GM21825 (cell line): ENCODE measurements around the gene CALB2.
"Not testable (repeated sequence)": the region's sequence is repeated elsewhere in the genome, so short reads cannot be mapped to it uniquely, and the experiment has no call there.

Experiments
- ATAC-seq: cut with Tn5 transposase; IDR thresholded peaks from one replicate; pipeline ENCODE4 v1.9.1; 2021; ENCODE audit warnings: mild to moderate bottlenecking, moderate library complexity; ENCODE audit not compliant: unreplicated experiment

The CALB2 gene

DNA sequence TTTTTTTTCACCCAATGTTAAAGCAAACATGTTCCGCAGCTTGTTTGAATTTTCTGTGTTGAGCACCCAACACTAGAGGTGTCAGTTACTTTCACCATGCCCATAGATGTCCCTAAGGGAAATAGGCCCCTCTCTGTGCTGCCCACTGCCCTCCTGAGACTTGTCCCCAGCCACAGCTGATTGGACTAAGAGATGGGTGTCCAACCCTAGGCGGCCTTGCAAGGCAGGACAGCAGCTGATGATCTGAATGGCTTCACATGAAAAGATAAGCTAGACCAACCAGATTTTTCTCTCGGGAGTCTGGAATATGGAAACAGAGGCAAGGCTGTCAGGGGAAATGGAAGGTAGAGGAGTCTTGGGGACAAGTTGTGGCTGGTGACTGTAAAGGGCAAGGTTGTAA lies 6.1 kb upstream of the CALB2 start:
- no peak for ATAC-seq

DNA sequence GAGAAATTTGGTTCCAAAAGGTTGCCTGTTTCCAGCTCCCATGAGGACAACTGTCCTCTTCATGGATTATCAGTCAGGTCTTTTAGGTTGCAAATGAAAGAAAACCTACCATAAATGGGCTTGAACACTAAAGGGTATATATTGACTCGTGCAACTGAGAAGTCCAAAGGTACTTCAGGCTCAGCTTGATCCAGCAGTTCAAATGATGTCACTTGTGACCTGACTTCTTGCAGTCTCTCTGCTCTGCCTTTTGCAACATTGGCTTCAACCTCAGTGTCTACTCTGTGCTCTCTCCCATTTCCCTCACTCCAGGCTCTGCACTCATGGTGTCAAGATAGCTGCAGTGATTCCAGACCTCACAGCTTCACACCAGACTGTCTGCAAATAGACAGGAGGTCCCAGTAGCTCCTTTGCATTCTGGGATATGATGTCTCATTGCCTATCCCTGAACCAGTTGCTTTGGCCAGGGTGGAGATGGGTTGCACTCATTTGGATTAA lies 5.5 kb upstream of the CALB2 start:
- ATAC-seq: no peak

DNA sequence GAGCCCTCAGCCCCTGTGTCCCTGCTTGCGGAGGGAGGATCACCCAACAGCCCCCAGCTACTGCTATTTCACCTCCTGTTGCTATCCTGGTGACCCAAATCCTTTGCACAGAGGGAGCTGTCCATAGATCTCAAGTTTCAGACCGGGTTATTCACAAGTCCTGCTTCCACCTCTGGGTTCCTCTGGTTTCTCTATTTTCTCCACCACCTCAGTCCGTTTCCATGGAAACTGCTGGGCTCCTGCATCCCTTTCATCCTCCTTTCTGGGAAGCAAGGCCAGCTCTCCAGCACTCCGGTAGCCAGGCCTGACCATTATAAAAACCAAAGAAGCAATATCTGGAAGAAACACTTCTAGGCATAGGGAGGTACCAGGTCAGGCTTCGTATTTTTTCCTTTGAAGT lies 4.8 kb upstream of the CALB2 start:
- ATAC-seq: no peak

DNA sequence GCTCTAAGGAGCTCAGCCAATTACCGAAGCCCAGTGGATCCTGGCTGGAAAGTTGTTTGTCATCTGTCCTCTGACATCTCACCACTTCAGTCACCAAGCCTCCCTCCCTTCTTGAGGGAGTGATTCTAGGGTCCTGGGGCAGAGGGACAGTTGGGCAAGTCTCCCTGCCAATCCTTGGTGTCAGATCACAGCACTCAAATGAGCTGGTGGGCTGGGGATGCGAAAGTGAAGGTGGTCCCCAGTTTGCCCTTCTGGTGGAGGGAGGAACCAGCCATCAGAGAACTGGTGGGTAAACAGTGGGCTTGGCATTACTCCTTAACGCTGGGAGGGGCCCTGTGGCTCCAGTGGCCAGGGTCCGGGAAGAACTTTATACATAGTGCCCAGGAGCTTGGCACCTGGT lies 4.4 kb upstream of the CALB2 start:
- no peak for ATAC-seq

DNA sequence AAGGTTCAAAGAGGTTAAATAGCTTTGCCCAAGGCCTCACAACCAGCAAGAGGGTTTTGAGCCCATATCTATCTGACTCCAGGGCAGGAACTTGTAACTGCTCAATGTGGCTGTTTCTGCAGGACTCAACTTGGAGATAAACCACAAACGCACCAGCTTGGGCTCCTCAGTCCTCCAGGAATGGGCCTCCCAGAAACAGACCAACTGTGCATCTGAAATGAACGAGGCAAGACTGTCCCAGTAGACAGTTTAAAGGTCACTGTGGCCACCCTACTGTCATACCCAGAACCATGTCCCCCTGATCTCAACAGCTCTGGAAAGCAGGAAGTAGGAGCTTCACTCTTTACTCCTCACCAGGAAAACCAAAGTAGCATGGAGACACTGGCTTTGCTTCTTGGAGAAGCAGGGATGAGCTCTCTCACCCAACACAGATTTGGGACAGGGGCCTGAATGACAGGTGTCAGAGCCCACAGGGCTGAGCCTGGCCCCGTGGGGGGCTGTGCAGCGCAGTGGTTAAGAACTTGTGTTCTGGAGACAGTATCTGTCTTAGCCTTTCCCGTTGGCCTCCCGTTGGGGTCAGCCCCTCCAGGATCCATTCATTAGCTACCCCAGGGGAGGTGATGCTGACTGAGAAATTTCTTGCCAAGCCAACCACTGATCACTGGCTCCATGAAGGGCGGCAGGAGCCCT lies 2.3 kb upstream of the CALB2 start:
- no peak for ATAC-seq

DNA sequence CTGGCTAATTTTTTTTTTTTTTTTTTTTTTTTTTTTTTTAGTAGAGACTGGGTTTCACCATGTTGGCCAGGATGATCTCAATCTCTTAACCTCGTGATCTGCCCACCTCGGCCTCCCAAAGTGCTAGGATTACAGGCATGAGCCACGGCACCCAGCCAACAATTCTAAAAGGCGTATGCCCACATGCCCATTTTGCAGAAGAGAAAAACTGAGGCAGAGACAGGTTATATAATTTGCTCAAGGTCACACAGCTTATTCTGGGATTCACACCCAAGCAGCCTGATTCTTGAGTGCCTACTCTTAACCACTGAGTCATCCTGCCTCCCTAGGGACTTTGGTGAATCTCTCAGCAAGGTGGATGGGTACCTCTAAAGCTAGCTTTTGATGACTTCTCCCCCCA lies 1.6 kb upstream of the CALB2 start:
- not testable (repeated sequence) for ATAC-seq

DNA sequence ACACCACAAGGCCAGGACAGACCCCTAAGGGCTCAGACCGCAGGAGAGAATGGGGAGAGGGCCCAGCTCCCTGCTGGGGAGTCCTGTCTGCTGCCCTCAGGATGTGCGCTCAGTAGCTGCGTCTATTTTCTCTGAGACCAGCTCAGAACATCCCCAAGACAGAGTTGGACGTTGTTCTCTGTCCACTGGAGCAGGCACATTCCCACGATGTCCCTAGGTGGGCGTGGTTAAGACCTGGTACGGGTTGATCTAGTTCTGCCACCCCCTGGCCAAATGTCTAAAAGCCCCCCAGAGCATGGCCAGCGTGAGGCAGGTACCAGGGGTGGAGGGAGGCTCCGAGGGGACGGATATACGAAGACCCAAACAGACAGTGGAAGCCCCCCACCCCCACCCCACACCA lies 842 bp upstream of the CALB2 start:
- no peak for ATAC-seq

DNA sequence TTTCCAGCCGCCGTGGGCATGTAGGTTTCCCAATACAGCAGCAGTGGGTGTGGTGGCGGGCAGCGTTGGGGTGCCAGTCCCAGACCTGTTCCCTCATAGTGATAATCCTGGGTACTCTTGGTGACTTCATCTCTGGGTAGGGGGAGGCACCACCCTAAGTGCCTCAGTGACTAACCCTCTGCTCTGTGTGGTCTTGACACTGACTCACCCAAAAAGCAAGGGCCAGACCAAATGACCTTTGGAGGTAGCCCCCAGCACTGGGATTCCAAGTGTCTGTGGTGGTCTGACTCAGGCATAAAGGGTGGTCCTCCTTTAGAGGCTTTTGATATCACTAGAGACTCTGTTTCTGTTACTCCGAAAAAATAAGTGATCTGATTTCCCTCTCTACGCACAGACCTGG lies 908 bp downstream of the CALB2 start:
- no peak for ATAC-seq

DNA sequence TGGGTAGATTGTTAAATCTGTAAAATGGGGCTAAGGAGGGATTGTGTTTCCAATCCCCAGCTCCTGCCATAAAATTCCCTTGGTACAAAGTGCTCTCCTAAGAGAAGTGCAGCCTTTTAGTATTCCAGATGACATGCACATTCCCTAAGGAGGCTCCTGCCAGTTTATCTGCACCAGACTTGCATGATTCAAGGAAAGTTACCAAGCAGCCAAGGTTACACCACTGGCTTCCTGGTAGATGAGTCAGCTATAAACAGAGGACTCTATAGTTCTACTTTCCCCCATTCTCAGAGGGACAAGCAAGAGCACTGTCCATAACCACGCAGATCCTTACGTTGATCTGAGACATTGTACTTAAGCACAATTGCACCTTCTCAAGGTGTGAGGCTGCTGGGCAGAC lies 1.9 kb downstream of the CALB2 start:
- no peak for ATAC-seq

DNA sequence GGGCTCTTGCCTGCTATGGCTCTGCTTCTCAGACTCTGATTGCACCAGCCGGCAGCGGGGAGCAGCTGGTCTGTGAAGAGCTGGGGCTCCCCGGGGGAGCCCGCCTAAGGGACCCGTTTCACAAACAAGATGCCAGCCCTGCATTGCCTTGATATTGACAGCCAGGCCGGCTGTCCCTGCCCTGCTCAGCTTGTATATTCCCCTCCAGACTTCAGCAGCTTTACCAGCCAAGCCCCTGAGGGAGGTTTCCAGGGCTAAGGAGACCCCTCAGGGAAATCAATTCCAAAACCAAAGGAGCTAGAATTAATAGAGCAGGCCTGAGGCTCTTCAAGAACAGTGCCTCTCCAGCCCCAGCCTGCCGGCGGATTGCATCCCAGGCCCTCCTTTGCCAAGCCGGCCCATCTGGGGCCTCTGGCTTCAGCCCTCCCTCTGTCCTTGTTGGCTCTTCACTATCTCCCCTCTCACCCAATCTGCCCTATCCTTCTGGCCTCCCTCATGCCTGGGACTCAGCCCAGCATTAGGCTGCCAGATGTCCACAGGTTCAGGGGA lies 5.7 kb downstream of the CALB2 start:
- ATAC-seq: no peak

DNA sequence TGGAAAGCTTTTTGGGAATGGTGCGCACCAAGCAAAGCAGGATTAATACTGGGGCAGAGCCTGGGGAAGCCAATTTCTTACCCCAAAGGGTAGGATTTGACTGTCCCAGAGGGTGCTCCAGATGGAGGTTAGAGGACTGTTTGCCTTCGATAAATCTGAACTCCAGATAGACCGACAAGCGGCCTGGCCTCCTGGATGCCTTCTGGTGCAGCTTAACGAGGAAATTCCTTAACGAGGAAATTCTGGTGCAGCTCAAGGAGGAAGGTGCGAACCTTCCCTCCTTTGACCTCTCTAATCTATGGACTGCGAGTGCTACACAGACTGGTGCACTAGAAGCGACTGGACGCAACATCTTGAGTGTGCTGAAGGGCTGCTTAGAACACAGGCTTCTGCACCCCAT lies 6.5 kb downstream of the CALB2 start:
- no peak for ATAC-seq

DNA sequence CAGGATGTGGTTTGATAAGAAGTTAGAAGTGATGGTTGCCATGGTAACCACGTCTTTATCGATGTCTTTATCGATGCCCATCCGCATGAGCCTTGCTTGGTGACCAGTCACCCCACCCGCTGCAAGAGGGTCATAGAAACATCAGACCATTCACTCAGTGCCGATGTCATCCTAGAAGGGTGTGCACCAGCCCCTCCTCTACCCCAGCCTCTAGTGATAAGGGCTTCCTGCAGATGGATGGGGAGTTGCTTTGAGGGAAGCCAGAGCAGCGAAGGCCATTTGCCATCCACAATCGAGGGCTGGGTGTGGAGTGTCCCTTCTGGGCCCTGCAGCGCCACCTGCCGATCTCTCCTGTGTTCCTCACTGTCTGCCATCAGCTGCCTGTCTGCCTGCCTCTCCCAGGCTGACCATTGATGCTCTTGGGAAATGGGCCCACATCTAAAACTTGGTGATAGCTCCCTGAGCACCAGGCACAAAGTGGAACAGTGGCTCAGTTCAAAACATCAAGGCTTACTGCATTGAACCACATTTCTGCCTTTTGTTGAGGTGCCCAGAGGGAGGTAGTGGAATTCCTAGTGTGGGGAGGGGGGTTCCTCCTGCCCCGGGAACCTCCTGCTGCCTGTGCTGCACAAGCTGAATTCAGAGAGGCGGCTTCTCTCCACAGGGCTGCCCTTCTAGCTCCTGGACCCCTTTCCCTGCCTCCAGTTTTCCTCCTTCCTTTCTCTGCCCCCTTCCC lies 8.9 kb downstream of the CALB2 start:
- no peak for ATAC-seq

DNA sequence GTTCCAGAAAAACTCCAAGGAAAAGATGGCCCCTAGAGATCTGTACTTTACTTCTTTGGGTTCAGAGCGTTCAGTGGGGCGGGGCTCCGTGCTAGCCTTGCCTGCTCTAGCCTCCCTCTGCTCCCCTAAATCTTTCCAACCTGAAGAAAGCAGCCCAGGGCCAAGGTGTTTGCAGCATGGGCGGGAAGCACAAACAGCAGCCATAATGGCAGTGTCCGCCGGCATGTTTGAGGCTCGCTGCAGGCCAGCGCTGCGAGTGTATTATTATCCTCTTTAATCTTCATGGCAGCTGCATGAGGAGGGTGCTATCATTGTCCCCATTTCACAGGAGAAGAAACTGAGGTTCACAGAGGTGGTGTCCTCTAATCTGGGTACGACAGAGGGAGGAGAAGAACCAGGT lies 10.4 kb downstream of the CALB2 start:
- no peak for ATAC-seq

DNA sequence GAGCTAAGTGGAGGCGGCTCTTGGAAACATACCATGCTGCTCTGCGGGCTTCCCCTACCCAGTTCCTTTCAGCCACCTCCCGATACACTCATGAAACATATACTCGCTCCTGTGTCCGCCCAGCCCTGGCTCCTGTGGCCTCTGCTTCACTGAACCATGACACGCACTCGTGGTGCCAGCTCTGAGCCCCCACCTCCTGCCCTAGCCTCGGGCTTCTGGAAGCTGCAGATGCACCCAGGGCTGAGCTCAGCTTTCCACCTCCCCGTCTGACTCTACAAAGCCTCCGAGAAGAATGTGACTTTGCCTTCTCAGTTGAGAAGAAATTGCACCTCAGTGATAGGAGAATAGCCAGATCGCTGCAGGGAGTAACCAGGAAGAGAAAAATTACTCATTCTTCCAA lies 11.0 kb downstream of the CALB2 start:
- ATAC-seq: no peak

DNA sequence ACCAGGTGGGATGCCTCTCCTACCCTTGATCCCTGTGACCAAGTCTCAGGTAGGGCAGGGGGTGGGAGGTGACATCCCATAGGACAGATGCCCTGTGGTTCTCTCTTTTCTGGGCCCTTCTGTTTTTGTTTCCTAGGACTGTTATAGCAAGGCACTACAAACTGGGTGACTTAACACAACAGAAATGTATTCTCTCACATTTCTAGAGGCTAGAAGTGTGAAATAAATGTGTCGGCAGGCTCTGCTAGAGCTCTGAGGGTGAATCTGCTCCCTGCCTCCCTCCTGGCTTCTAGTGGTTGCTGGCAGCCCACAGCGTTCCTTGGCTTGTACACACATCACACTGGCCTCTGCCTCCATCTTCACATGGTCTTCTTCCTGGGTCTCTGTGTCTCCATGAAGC lies 12.7 kb downstream of the CALB2 start:
- ATAC-seq: no peak

DNA sequence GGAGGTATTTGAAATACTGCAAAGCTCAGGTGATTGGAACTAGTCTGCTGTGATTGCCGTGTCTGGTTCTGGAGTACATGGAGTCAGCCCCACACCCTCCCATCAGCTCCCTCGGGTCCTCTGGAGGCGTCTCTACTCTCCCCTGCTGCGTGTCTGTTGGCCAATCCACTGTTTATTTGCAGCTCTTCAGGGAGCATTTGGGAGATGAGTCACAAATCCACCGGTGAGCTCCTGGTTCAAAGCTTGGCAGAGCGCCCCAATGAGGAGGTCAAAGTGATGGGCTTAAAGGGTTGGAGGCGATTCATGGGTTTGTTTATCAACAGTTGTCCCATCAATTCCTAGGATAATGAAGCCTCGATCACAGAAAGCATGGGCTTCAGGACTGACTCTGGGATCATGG lies 14.6 kb downstream of the CALB2 start:
- ATAC-seq: no peak

DNA sequence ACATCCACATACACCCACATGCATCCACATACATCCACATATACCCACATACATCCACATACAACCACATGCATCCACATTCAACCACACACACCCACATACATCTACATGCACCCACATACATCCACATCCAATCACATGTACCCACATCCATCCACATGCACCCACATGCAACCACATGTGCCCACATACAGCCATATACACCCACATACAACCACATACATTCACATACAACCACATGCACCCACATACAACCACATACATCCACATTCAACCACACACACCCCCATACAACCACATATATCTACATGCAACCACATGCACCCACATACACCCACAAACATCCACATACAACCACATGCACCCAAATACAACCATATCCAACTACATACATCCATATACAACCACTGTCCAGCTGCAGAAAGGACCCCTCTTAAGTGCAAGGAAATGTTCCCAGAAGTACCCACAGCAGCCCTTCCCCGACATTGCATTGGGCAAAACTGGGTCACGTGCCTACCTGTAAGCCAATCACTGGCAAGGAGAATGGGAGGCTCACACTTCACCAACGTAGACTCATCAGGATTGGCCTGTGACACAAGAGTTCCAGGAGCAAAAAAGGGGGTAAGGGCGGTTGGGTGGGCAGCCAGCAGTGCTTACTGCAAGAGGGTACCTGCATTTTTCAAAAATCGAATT lies 18.1 kb downstream of the CALB2 start:
- ATAC-seq: no peak

DNA sequence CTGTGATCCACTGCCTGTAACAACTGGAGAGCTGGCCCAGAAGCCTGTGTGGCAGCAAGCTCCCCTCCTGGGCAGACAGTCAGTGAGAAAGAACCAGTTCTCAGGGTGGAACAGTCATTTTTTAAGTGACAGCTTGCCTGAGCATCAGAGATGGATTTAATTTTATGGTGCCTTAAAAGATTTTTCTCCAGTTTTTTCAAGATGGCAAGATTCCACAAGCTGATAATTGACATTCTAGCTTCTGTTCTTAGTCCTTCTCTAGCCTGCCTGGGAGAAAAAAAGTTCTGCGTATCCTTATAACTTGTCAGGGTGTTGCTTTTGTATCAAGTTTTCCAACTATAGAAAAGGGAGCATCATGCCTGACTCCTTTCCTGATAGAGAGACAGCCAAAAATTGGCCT lies 21.2 kb downstream of the CALB2 start:
- ATAC-seq: no peak

DNA sequence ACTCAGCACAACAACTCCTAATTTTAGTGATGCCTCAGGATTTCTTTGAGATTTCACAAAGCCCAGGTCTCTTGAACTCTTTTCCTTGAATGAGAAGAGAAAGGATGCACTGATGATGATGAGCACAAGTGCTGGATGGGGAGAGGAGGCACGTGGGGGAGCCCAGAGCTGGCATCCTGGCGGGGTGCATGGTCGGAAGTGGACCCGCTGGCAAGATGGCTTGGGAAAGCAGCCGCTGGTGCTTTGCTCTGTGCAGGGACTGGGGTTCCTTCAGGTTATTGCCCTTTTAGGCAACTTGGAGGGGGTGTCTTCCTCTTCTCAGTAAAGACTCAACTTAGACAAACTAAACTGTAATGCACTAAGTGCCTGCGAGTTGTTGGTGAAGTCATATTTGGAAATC lies 22.3 kb downstream of the CALB2 start:
- no peak for ATAC-seq

DNA sequence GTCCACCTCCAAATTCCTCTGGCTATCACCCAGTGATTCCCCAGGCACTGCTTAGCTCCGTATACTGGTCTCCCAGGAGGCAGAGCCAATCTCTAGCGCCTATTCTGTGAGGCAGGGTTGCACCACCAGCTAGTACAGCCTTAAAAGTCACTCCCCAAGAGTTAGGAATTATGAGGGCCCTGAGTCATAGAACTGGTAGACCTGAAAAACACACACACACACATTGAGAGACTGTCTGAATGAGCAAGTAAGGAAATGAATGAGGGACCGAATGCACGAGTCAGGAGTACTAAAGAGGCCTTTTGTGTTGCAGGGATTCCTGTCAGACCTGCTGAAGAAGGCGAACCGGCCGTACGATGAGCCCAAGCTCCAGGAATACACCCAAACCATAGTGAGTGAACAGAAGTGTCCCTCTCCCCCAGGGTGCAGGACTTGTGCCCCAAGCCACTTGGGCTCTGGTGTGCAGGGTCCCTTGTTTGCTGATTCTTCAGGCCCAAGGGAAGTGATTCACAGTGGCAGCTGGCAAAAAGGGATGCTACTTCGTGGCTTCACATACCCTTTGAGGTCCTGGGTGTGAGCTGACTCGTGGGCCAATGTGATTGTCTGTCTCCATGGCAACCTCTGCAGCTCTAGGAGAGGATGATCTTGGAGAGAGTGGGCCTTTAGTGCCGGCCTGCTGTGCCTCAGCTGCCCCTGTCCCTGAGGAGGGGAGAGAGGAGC lies 24.7 kb downstream of the CALB2 start:
- no peak for ATAC-seq

DNA sequence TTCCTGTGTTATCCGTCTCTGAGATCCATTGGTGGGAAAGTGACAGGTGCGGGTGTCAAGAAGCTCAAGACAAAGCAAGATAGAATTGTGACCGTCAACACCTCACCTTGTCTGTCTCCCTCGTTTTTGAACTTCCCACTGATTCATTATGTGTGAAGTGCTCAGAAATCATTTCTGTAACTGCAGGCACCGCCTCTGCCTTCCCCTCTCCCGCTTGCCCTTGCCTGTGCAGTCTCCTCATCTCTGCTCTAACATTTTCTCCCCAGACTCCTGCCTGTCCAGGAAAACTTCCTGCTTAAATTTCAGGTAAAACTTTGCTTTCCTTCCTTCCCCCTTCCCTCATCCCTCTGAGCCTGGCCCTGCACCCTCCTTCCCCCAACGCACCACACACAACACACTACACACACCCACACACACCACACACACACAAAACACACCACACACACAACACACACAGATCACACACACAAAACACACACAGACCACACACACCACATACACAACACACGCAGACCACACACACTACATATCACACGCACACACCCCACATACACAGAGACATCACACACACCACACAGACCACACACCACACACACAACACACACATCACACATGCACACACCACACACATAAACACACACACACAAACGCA lies 25.7 kb downstream of the CALB2 start:
- ATAC-seq: no peak
